B cell (primary cell): ENCODE measurements around the gene CD6. TPM values are rescaled to one million over a fixed set of nuclear protein-coding genes. Genes with fewer than 3 reads are reported as not detected.

Experiments
- ATAC-seq: fragments of 200-7000 bp; cut with Tn5 transposase; one replicate; pipeline ENCODE4 v1.10.0; 2021; ENCODE audit warnings: low read depth, mild to moderate bottlenecking, moderate number of reproducible peaks, moderate library complexity
- CTCF ChIA-PET: fragments of 350-600 bp; sonication (Branson Sonifier 250); formaldehyde crosslinking; loops from one replicate; lab custom pipeline; 2021; ENCODE audit warnings: antibody characterized with exemption, inconsistent platforms; lab: Charles Lee
- POLR2A ChIA-PET: fragments of 350-600 bp; sonication (Branson Sonifier 250); formaldehyde crosslinking; loops from one replicate; lab custom pipeline; 2021; ENCODE audit warnings: antibody characterized with exemption; lab: Charles Lee
- DNase-seq: peaks from one replicate; pipeline ENCODE4 v3.0.0; 2013
- H2AFZ ChIP-seq: 2 replicates; pipeline ENCODE4 v1.6.1; 2012; ENCODE audit warnings: mild to moderate bottlenecking, low read depth, low read length; ENCODE audit not compliant: insufficient read depth, poor library complexity, severe bottlenecking
- H3K27ac ChIP-seq, 2 donors: 1 replicate in 1 of 2; 2 replicates in 1 of 2; pipeline ENCODE4 v1.5.1; 2012 to 2013; ENCODE audit warnings: low read length in 2 of 2, mild to moderate bottlenecking in 2 of 2, moderate library complexity in 1 of 2
- H3K27me3 ChIP-seq, 4 experiments: fragments of 200-600 bp in 1 of 4; sonication (generic) in 1 of 4; replicated peaks in 1 of 4; 1 replicate in 2 of 4; 2 replicates in 2 of 4; pipeline versions ENCODE4 v1.6.1 to v1.7.0; 2013 to 2016; ENCODE audit warnings: low read length in 3 of 4, mild to moderate bottlenecking in 2 of 4, mixed read lengths in 1 of 4, moderate library complexity in 1 of 4; ENCODE audit not compliant: insufficient read depth in 4 of 4, control insufficient read depth in 3 of 4; ENCODE audit errors: control extremely low read depth in 1 of 4
- H3K36me3 ChIP-seq, 2 experiments: replicated peaks in 1 of 2; 1 replicate in 1 of 2; 2 replicates in 1 of 2; pipeline versions ENCODE4 v1.6.1 to v1.7.1; 2013; ENCODE audit warnings: low read length in 1 of 2; ENCODE audit not compliant: insufficient read depth in 2 of 2, control insufficient read depth in 1 of 2; ENCODE audit errors: control extremely low read depth in 1 of 2, extremely low read depth in 1 of 2
- H3K4me1 ChIP-seq, 2 donors: fragments of 200-600 bp in 1 of 2; sonication (generic) in 1 of 2; 1 replicate in 1 of 2; 2 replicates in 1 of 2; pipeline versions ENCODE4 v1.5.1 to v1.6.1; 2013 to 2017; ENCODE audit warnings: low read length in 2 of 2; ENCODE audit not compliant: control insufficient read depth in 2 of 2, insufficient read depth in 2 of 2
- H3K4me2 ChIP-seq: replicated peaks from 2 replicates; pipeline ENCODE3; 2012; ENCODE audit warnings: mild to moderate bottlenecking, low read depth, low read length; ENCODE audit not compliant: poor library complexity, severe bottlenecking
- H3K4me3 ChIP-seq, 5 experiments: fragments of 200-600 bp in 1 of 5; sonication (generic) in 1 of 5; 1 replicate in 3 of 5; 2 replicates in 2 of 5; pipeline versions ENCODE4 v1.5.1 to v1.7.0; 2011 to 2016; ENCODE audit warnings: low read length in 4 of 5, mild to moderate bottlenecking in 4 of 5, low read depth in 2 of 5, control low read depth in 1 of 5, moderate library complexity in 1 of 5; ENCODE audit not compliant: insufficient read depth in 1 of 5; ENCODE audit errors: control extremely low read depth in 1 of 5, extremely low read depth in 1 of 5
- H3K79me2 ChIP-seq: fragments of 200-600 bp; sonication (generic); one replicate; pipeline ENCODE4 v1.6.0; 2016; ENCODE audit warnings: low read length; ENCODE audit not compliant: control insufficient read depth, insufficient read depth
- H3K9ac ChIP-seq: fragments of 200-600 bp; sonication (generic); 2 replicates; pipeline ENCODE4 v1.6.1; 2017; ENCODE audit warnings: mild to moderate bottlenecking, low read length, moderate library complexity
- H3K9me3 ChIP-seq, 3 donors: one replicate each; pipeline versions ENCODE4 v1.6.1 to v1.7.1; 2013; ENCODE audit warnings: low read length in 2 of 3; ENCODE audit not compliant: control insufficient read depth in 2 of 3, insufficient read depth in 1 of 3; ENCODE audit errors: control extremely low read depth in 1 of 3
- H4K20me1 ChIP-seq: 2 replicates; pipeline ENCODE4 v1.6.0; 2012; ENCODE audit warnings: mild to moderate bottlenecking, low read length; ENCODE audit not compliant: insufficient read depth, control insufficient read depth, poor library complexity, severe bottlenecking
- H3K27ac Mint-ChIP-seq: one replicate; pipeline ENCODE4 v1.8.0; 2021; ENCODE audit warnings: mixed read lengths
- H3K27me3 Mint-ChIP-seq: one replicate; pipeline ENCODE4 v1.8.0; 2021; ENCODE audit warnings: mixed read lengths
- H3K4me1 Mint-ChIP-seq: one replicate; pipeline ENCODE4 v1.8.0; 2021; ENCODE audit warnings: mixed read lengths
- H3K4me3 Mint-ChIP-seq: one replicate; pipeline ENCODE4 v1.8.0; 2021; ENCODE audit warnings: mixed read lengths
- H3K9me3 Mint-ChIP-seq: one replicate; pipeline ENCODE4 v1.8.0; 2022; ENCODE audit warnings: mixed read lengths; ENCODE audit not compliant: insufficient read depth
- EZH2 ChIP-seq: IDR thresholded peaks from 2 replicates; pipeline ENCODE4 v1.6.1; 2012; ENCODE audit warnings: borderline replicate concordance, low read depth, mild to moderate bottlenecking, moderate library complexity, low read length; ENCODE audit not compliant: insufficient read depth, poor library complexity, severe bottlenecking
- WGBS: methylation state at CpG from one replicate; pipeline ENCODE4 v1.1.5; 2013; ENCODE audit warnings: missing lambda C conversion rate; ENCODE audit not compliant: insufficient coverage; 5-methylcytosine and 5-hydroxymethylcytosine counted together
- intact Hi-C: fragments of 100-400 bp; cut with micrococcal nuclease; formaldehyde crosslinking; loops from one replicate; pipeline ENCODE4 v1.10.0; 2022
- polyA plus RNA-seq: library from polyadenylated mRNA; depleted of rRNA; stranded (reverse); fragments of >200 nt; gene quantifications from 2 replicates; pipeline ENCODE4 v1.2.3, GENCODE V29; 2012
- total RNA-seq, 2 donors: library from RNA; stranded (reverse); fragments of 120-200 nt in 1 of 2; gene quantifications; 1 replicate in 1 of 2; 2 replicates in 1 of 2; pipeline versions ENCODE4 v1.2.3 to v1.2.4, GENCODE V29; 2013 to 2022
- TF ChIP-seq, protein P1 (sequence below): fragments of 200-600 bp; IDR thresholded peaks from one replicate; pipeline ENCODE4 v1.8.0; 2022; ENCODE audit warnings: antibody characterized with exemption, mild to moderate bottlenecking

Gene CD6
- total and polyA plus RNA-seq, 2 donors (not counting 1 experiment from before 2014, with no cell fraction given) = 9.3 to 13.6 TPM

DNA sequence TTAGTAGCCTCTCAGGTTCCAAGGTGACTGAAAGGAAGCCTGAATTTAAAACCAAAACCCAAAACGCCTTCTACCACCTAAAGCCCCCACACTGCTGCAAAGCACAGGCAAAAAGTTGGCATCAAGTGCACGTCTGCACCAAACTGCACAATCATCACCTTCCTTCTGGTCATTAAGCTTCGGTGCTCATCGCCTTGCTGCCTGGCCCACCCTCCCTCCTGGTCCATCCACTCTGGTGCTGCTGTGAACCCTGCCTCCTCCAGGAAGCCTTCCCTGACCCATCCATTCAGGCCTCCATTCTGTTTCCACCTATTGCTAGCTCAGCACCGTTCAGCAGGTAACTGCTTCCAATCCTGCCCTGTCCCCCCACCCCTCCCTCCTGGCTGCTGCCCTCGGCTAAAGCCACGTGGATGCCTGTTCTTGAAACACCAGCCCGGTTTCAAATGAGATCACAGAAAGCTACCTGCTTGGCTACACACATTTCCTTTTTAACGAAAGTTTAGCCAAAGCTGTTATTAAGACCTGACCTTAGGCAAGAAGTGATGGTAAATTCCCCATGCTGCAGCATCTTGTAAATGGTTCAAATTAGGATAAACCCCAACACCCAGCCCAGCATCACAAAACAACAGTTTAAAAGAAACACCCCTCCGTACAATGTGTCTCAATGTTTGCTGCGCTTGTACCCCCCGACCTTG is 77.0 kb downstream of the CD6 start:
- Histone ChIP-seq H2AFZ (no peak overlapping the region), H3K4me1 (no peaks in the 10 kb centered on the region), H3K4me2 (no peak overlapping the region), H3K27ac (no peak overlapping the region), H4K20me1 (no peaks in the 10 kb centered on the region), H3K4me3 (no peak overlapping the region), H3K79me2 (no peaks in the 10 kb centered on the region), H3K36me3 (no peaks in the 10 kb centered on the region), H3K27me3 (no peaks in the 10 kb centered on the region), H3K9me3 (peaks cover 0 to 3% (median 0%) of the 10 kb centered on the region in 3 donors), H3K9ac (no peak overlapping the region)
- Mint-ChIP-seq H3K9me3 (no peaks in the 10 kb centered on the region), H3K4me1 (peaks cover 2% of the 10 kb centered on the region), H3K27ac (no peak overlapping the region), H3K27me3 (no peaks in the 10 kb centered on the region), H3K4me3 (no peak overlapping the region)
- POLR2A ChIA-PET = no interaction called here
- CTCF ChIA-PET = no interaction called here
- DNase-seq = no peak
- no peak for ATAC-seq
- WGBS = 91% methylated on average over 10 of the region's 12 CpGs
- TF ChIP-seq, protein P1, sequence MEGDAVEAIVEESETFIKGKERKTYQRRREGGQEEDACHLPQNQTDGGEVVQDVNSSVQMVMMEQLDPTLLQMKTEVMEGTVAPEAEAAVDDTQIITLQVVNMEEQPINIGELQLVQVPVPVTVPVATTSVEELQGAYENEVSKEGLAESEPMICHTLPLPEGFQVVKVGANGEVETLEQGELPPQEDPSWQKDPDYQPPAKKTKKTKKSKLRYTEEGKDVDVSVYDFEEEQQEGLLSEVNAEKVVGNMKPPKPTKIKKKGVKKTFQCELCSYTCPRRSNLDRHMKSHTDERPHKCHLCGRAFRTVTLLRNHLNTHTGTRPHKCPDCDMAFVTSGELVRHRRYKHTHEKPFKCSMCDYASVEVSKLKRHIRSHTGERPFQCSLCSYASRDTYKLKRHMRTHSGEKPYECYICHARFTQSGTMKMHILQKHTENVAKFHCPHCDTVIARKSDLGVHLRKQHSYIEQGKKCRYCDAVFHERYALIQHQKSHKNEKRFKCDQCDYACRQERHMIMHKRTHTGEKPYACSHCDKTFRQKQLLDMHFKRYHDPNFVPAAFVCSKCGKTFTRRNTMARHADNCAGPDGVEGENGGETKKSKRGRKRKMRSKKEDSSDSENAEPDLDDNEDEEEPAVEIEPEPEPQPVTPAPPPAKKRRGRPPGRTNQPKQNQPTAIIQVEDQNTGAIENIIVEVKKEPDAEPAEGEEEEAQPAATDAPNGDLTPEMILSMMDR = no peak
- no peak for TF ChIP-seq EZH2
- intact Hi-C loops = no loop called here

DNA sequence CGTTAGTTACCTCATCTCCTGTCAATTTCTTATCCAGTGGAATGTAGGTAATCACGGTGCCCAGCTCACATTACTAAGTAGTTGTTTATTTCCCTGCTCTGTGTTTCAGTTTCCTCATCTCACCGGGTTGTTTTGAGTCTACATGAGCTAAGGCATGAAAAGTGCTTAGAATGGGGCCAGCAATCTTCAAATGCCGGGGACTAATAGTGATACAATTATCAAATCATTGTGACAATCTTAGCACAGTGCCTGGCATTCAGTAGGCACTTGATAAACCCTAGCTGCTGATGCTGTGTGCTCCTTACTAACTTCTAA is 77.5 kb downstream of the CD6 start:
- Histone ChIP-seq H3K36me3 (no peaks in the 10 kb centered on the region), H3K4me3 (no peak overlapping the region), H4K20me1 (no peaks in the 10 kb centered on the region), H3K27ac (no peak overlapping the region), H3K4me1 (no peaks in the 10 kb centered on the region), H3K79me2 (no peaks in the 10 kb centered on the region), H3K4me2 (no peak overlapping the region), H3K9me3 (peaks cover 0 to 3% (median 0%) of the 10 kb centered on the region in 3 donors), H3K27me3 (no peaks in the 10 kb centered on the region), H2AFZ (no peak overlapping the region), H3K9ac (no peak overlapping the region)
- 100% methylated on average over 1 of the region's 4 CpGs for WGBS
- intact Hi-C loops = no loop called here
- ATAC-seq = no peak
- DNase-seq = no peak
- Mint-ChIP-seq H3K9me3 (no peaks in the 10 kb centered on the region), H3K27me3 (no peaks in the 10 kb centered on the region), H3K27ac (no peak overlapping the region), H3K4me1 (peaks cover 3% of the 10 kb centered on the region), H3K4me3 (no peak overlapping the region)
- TF ChIP-seq EZH2 = no peak
- TF ChIP-seq, protein P1 = no peak
- ChIA-PET CTCF (no interaction called here), POLR2A (no interaction called here)
